Upper lobe of right lung (tissue), 1 donor: ENCODE measurements around the gene RAB3IL1. TPM values are rescaled to one million over a fixed set of nuclear protein-coding genes. Genes with fewer than 3 reads are reported as not detected.

Experiments used
- ATAC-seq: fragments of 200-7000 bp; cut with Tn5 transposase; one replicate; pipeline ENCODE4 v1.9.1; 2020; ENCODE audit warnings: mild to moderate bottlenecking, moderate library complexity
- DNase-seq: peaks from one replicate; pipeline ENCODE4 v3.0.0-alpha.2; 2020
- H3K27ac ChIP-seq: fragments of 200-600 bp; one replicate; pipeline ENCODE4 v1.8.0; 2022
- H3K27me3 ChIP-seq: fragments of 200-600 bp; one replicate; pipeline ENCODE4 v1.8.0; 2022; ENCODE audit warnings: mild to moderate bottlenecking
- H3K36me3 ChIP-seq: fragments of 200-600 bp; one replicate; pipeline ENCODE4 v1.8.0; 2022
- H3K4me1 ChIP-seq: fragments of 200-600 bp; one replicate; pipeline ENCODE4 v1.8.0; 2022
- H3K4me3 ChIP-seq: fragments of 200-600 bp; one replicate; pipeline ENCODE4 v1.8.0; 2022; ENCODE audit warnings: mild to moderate bottlenecking
- H3K9me3 ChIP-seq: fragments of 200-600 bp; one replicate; pipeline ENCODE4 v1.8.0; 2022
- CTCF ChIP-seq: fragments of 200-600 bp; IDR thresholded peaks from one replicate; pipeline ENCODE4 v1.8.0; 2022; ENCODE audit warnings: antibody characterized with exemption
- intact Hi-C: fragments of 100-400 bp; cut with DNase I; formaldehyde crosslinking; loops from one replicate; pipeline ENCODE4 v1.11.0; 2022
- total RNA-seq: library from RNA; stranded (reverse); fragmentation: NEBNext Ultra II Directional; extraction: Animal tissue kit (Norgen Biotek cat#: 25700); gene quantifications from one replicate; pipeline ENCODE4 v1.2.1, GENCODE V29; 2021
- donor health status: DM: no; HTN: yes; CAD: no; lungs with severe emphysema.

Gene RAB3IL1
- total RNA-seq, 1 donor from 2014 or later = 10.6 TPM

GRCh38 chr11:61959114-61959513 lies 41.7 kb upstream of the RAB3IL1 start:
- no peak overlapping the region for H3K27ac ChIP-seq

DNA sequence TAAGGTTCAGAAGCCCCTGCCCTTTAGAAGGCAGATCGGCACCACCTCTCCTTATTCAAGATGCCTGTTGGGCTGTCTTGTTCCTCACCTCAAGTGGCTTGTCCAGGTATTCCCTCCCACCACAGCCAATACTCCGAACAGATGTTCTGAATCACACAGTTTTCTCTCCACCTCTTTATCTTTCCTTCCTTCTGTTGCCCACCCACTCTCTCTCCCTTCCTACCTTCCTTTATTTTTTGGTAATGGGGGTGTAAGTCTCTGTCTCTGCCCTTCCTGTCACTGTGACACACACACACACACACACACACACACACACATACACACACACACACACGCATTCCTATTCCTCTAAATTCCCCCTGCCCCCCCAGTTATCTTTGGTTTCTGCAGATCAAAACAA lies 41.2 kb upstream of the RAB3IL1 start:
- Histone ChIP-seq H3K4me3 (no peak overlapping the region), H3K9me3 (no peaks in the 10 kb centered on the region), H3K36me3 (peaks cover 10% of the 10 kb centered on the region), H3K27ac (no peak overlapping the region), H3K4me1 (peaks cover 22% of the 10 kb centered on the region), H3K27me3 (no peaks in the 10 kb centered on the region)
- DNase-seq (no peak), ATAC-seq (no peak)
- no peak for TF ChIP-seq CTCF
- intact Hi-C loops = no loop called here

More at GRCh38 chr11:61959114-61959513, 41.7 kb upstream of the RAB3IL1 start:
- ATAC-seq (no peak), DNase-seq (no peak)
- Histone ChIP-seq H3K27me3 (no peaks in the 10 kb centered on the region), H3K4me1 (peaks cover 27% of the 10 kb centered on the region), H3K36me3 (peaks cover 15% of the 10 kb centered on the region), H3K4me3 (no peak overlapping the region), H3K9me3 (no peaks in the 10 kb centered on the region)
- intact Hi-C loops = no loop called here
- TF ChIP-seq CTCF = no peak

GRCh38 chr11:61957021-61957770 lies 39.8 kb upstream of the RAB3IL1 start:
- peaks cover 5% of the 10 kb centered on the region for H3K36me3 ChIP-seq
- TF ChIP-seq CTCF = no peak
- ATAC-seq (no peak), DNase-seq (peak; percentile 38)
- no peaks in the 10 kb centered on the region for H3K27me3 ChIP-seq
- H3K27ac ChIP-seq = no peak overlapping the region
- intact Hi-C loops = no loop called here
- H3K4me1 ChIP-seq = peaks cover 12% of the 10 kb centered on the region
- no peaks in the 10 kb centered on the region for H3K9me3 ChIP-seq
- H3K4me3 ChIP-seq = no peak overlapping the region

DNA sequence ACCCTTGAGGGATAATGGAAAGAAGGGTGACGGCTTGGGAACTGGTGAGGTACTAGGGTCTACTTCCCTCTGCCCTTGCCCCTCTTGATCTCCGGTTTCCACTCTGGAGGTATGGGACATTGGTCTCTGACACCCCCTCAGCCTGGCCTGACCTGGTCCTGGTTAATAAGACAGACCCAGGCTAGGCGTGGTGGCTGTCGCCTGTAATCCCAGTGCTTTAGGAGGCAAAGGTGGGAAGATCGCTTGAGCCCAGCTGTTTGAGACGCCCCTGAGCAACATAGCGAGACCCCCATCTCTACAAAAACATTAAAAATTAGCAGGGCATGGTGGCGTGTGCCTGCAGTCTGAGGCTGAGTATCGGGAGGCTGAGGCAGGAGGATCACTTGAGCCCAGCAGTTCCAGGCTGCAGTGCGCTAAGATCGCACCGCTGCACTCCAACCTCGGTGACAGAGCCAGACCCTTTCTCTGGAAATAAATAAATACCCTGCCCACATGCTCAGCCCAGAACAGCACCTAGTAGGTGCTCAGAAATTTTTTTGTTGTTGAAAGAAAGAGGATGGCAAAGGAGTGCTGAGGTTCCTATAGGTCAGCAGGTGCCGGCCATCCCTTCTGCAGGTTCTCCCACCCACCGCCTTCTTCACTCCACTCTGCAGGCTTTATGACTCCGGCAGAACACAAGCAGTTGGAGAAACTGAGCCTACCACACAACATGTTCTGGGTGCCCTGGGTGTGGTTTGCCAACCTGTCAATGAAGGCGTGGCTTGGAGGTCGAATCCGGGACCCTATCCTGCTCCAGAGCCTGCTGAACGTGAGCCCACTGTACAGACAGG lies 39.0 kb upstream of the RAB3IL1 start:
- ATAC-seq (no peak), DNase-seq (peak; percentile 58)
- Histone ChIP-seq H3K27ac (peak overlapping the region; percentile 90), H3K36me3 (peaks cover 5% of the 10 kb centered on the region), H3K4me1 (peaks cover 12% of the 10 kb centered on the region), H3K4me3 (peak overlapping the region; percentile 51), H3K27me3 (no peaks in the 10 kb centered on the region), H3K9me3 (no peaks in the 10 kb centered on the region)
- intact Hi-C loops = no loop called here
- TF ChIP-seq CTCF = no peak

DNA sequence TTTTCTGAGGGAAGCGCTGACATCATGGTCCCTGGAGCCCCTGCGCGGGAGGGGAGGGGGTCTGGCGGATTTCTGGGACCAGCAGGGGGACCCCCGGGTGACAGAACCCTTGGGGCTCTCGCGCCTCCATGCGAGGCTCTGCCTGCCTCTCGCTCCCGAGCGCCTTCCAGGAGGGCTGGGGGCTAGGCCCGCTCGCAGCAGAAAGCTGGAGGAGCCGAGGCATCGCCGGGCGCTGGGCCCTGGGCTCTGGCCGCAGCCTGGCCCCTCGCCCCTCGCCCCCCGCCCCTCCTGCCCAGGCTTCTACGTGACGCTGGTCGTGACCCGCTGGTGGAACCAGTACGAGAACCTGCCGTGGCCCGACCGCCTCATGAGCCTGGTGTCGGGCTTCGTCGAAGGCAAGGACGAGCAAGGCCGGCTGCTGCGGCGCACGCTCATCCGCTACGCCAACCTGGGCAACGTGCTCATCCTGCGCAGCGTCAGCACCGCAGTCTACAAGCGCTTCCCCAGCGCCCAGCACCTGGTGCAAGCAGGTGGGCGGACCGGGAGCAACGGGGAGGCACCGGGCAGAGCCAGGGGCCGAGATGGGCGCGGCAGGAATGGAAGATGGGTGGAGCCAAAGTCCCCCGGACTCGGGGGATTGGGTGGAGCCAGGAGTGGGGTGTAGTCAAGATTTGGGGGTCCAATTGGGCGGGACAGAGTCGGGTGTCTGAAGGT lies 38.2 kb upstream of the RAB3IL1 start:
- H3K4me3 ChIP-seq = peak overlapping the region; percentile 51
- H3K27ac ChIP-seq = peak overlapping the region; percentile 90
- intact Hi-C loops = no loop called here
- peak; percentile 69 for ATAC-seq
- H3K4me1 ChIP-seq = peaks cover 12% of the 10 kb centered on the region
- H3K9me3 ChIP-seq = no peaks in the 10 kb centered on the region
- peak; percentile 81 for DNase-seq
- H3K36me3 ChIP-seq = peaks cover 5% of the 10 kb centered on the region
- no peak for TF ChIP-seq CTCF
- H3K27me3 ChIP-seq = no peaks in the 10 kb centered on the region
